Lower leg skin (tissue), 4 donors: Measurements from ENCODE around the gene HELQ. TPM values are rescaled to one million over a fixed set of nuclear protein-coding genes. Genes with fewer than 3 reads are reported as not detected.

Experiments
- DNase-seq, 2 donors: peaks; one replicate each; pipeline ENCODE4 v3.0.0-alpha.2; 2019; ENCODE audit warnings: low spot score in 2 of 2
- H3K4me3 ChIP-seq: fragments of 200-600 bp; sonication (generic); 2 replicates; pipeline ENCODE4 v1.5.1; 2017; ENCODE audit warnings: mild to moderate bottlenecking, low read depth; ENCODE audit not compliant: poor library complexity, severe bottlenecking
- CTCF ChIP-seq, 3 donors: fragments of 450-650 bp; IDR thresholded peaks; one replicate each; pipeline ENCODE4 v1.5.1; 2016; ENCODE audit warnings: antibody characterized with exemption in 3 of 3, mild to moderate bottlenecking in 3 of 3, moderate library complexity in 2 of 3
- POLR2A ChIP-seq, 2 donors: fragments of 450-650 bp; IDR thresholded peaks; one replicate each; pipeline ENCODE4 v1.6.1; 2016 to 2017; ENCODE audit warnings: antibody characterized with exemption in 2 of 2, mild to moderate bottlenecking in 1 of 2, moderate library complexity in 1 of 2
- WGBS, 2 donors: methylation state at CpG; one replicate each; pipeline ENCODE4 v1.1.5; 2018; 5-methylcytosine and 5-hydroxymethylcytosine counted together
- intact Hi-C: fragments of 100-400 bp; cut with DNase I; formaldehyde crosslinking; loops from one replicate; pipeline ENCODE4 v1.15.0; 2023; ENCODE audit warnings: low total_unique reads
- total RNA-seq, 4 donors: library from RNA; depleted of rRNA; stranded (reverse); fragments of >200 nt; gene quantifications; one replicate each; pipeline ENCODE4 v1.1.0, GENCODE V29; 2016

The HELQ gene
- total RNA-seq, 4 donors from 2014 or later, result 11.6 to 22.3 (median 13.6) TPM

GRCh38 chr4:83484500-83485461, 29.2 kb upstream of the HELQ start, which contains the start of gene ABRAXAS1:
Gene ABRAXAS1 (minus strand): TSS chr4:83485100. CDS start chr4:83485072, 28 bp downstream.
- H3K4me3 ChIP-seq, result peak within 1 kb of the TSS; percentile 78
- TF ChIP-seq POLR2A (IDR thresholded peaks at IDR 0.05) (no peak), CTCF (IDR thresholded peaks at IDR 0.05) (no peak)
- intact Hi-C loops, result no loop called here
- 1% methylated on average over 49 to 75 of the region's 93 CpGs for WGBS, 2 donors
- DNase-seq, result peak; percentile 90 to 98

- DNase-seq, result no peak
- no peak overlapping the region for H3K4me3 ChIP-seq
- WGBS, 2 donors, result 88 to 92% methylated on average over 2 of the region's 2 CpGs
- TF ChIP-seq POLR2A (IDR thresholded peaks at IDR 0.05), result no peak
- TF ChIP-seq CTCF (IDR thresholded peaks at IDR 0.05), result no peak
- intact Hi-C loops, result no loop called here
These were observed 18.3 kb upstream of the HELQ start for GRCh38 chr4:83473966-83474365.

GRCh38 chr4:83473423-83473822, 17.8 kb upstream of the HELQ start:
- H3K4me3 ChIP-seq, result no peak overlapping the region
- DNase-seq, result no peak
- intact Hi-C loops, result no loop called here
- WGBS, 2 donors, result 79 to 82% methylated on average over 4 of the region's 4 CpGs
- no peak for TF ChIP-seq POLR2A (IDR thresholded peaks at IDR 0.05)
- TF ChIP-seq CTCF (IDR thresholded peaks at IDR 0.05), result no peak

- H3K4me3 ChIP-seq, result peak overlapping the region; percentile 91
- TF ChIP-seq POLR2A (IDR thresholded peaks at IDR 0.05) (no peak), CTCF (IDR thresholded peaks at IDR 0.05) (no peak)
- intact Hi-C loops, result loop anchor here (5.0 kb wide), 1 partner anchor 256 kb away; no protein-coding TSS in a partner anchor
- DNase-seq, result no peak
- WGBS, 2 donors, result 0 to 1% methylated on average over 7 of the region's 7 CpGs
These were observed 520 bp upstream of the HELQ start for GRCh38 chr4:83456184-83456501.

- 26% methylated on average over 6 of the region's 6 CpGs for WGBS, 2 donors
- peak overlapping the region; percentile 91 for H3K4me3 ChIP-seq
- intact Hi-C loops, result loop anchor here (5.0 kb wide), 1 partner anchor 258 kb away; no protein-coding TSS in a partner anchor
- no peak for DNase-seq
- TF ChIP-seq CTCF (IDR thresholded peaks at IDR 0.05) (no peak), POLR2A (IDR thresholded peaks at IDR 0.05) (no peak)
These were observed 937 bp downstream of the HELQ start for GRCh38 chr4:83454686-83455085.
